GM12874 (cell line): ENCODE data around the gene NABP2.
A peak's percentile ranks its signal among the peaks of the same experiment; 100 is the strongest.

Experiments
- TF ChIP-seq, protein P1 (sequence below): IDR thresholded peaks from 2 replicates; pipeline ENCODE4 v1.5.1; 2011; ENCODE audit warnings: low read depth, mild to moderate bottlenecking, control low read depth, low read length, moderate library complexity; ENCODE audit not compliant: insufficient read depth

NABP2 gene

GRCh38 chr12:56252649-56253048 lies 28.5 kb downstream of the NABP2 start:
- TF ChIP-seq, protein P1, sequence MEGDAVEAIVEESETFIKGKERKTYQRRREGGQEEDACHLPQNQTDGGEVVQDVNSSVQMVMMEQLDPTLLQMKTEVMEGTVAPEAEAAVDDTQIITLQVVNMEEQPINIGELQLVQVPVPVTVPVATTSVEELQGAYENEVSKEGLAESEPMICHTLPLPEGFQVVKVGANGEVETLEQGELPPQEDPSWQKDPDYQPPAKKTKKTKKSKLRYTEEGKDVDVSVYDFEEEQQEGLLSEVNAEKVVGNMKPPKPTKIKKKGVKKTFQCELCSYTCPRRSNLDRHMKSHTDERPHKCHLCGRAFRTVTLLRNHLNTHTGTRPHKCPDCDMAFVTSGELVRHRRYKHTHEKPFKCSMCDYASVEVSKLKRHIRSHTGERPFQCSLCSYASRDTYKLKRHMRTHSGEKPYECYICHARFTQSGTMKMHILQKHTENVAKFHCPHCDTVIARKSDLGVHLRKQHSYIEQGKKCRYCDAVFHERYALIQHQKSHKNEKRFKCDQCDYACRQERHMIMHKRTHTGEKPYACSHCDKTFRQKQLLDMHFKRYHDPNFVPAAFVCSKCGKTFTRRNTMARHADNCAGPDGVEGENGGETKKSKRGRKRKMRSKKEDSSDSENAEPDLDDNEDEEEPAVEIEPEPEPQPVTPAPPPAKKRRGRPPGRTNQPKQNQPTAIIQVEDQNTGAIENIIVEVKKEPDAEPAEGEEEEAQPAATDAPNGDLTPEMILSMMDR, result no peak

DNA sequence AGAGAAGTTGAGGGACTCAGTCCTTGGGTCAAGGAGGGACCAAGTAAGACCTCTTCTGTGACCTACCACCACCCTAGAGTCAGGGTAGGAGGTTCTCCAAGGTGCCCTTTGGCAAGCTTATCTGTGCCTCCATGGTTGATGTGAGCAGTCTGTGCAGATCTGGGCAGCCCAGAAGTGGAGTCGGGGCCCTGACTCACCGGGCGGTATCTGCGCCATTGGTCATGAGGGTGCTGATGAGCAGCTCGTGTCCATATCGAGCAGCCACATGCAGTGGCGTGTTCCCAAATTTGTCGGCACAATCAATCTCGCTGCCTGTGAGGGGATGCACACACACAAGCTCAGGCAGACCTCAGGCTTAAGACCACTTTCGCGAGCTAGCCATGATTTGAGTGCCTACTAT lies 28.9 kb downstream of the NABP2 start:
- TF ChIP-seq, protein P1, result no peak

DNA sequence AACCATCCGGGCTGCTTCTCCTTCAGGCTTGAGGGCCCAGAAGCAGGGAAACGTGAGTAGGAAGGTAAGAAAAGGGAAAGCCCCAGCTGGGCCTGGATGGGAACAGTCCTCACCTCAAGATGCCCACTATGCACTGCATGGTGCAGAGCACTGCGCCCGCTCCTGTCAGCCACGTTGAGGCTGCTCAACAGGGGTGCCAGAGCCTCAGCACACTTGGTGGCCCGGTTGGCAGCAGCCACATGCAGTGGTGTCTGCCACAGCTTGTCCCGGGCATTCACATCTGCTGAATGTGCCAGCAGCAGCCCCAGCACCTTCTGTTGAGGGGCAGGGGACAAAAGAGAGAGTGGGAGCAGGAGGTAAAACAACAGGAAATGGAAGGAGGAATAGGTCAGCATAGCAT lies 31.5 kb downstream of the NABP2 start:
- TF ChIP-seq, protein P1, result no peak

GRCh38 chr12:56256326-56256960 lies 32.3 kb downstream of the NABP2 start:
- TF ChIP-seq, protein P1, result no peak

GRCh38 chr12:56257071-56257470 lies 32.9 kb downstream of the NABP2 start:
- TF ChIP-seq, protein P1, result no peak

- TF ChIP-seq, protein P1, result 0 out of 2 replicates have a peak, but pooled peaks have one; percentile 18
These were observed 33.4 kb downstream of the NABP2 start for GRCh38 chr12:56257491-56258067.

DNA sequence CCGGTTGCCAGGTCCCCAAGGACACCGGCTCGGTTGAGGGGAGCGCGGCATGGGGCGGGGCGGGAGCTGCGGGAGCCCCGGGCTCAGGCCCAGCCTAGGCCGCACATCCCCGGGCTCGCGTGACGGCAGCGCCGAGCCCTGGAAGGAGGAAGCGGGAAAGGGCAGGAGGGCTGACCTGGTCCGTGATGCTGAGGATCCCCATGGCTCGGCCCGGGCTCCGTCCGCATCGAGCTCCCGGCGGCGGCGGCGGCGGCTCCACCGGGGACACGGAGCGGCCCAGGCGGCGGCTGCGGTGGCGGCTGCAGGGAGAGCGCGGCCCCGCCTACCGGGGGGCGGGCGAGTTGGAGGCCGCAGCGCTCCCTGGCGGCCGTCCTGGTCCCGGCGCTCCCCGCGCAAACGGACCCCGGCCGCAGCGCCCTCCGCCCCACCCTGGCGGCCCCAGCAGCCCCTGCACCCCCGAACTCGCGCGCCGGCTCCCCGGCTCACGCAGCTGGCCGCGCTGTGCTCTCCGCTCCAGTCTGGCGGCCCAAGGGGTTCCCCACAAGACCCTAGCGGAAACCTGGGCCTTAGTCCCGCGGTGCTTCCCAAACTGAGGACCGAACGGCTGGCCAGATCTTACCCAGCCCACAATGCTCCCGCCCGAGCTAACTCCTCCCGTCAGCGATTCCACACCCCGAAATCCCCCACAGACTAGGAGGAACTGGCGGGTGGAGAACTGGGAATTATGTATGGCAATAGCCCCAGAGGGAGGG lies 34.1 kb downstream of the NABP2 start, which contains the start of gene ANKRD52:
ANKRD52 (minus strand) TSS at position 317 of the 752 bp plus-strand sequence; CDS start at position 202, 115 bp downstream.
- TF ChIP-seq, protein P1, result peak; percentile 81
